ENCODE measurements around the gene TACC2.

- TF ChIP-seq CTCF (IDR thresholded peaks at IDR 0.05) (no peak), POLR2A (IDR thresholded peaks at IDR 0.05) (no peak)
Observed at GRCh38 chr10:122232769-122233168, 243.8 kb downstream of the TACC2 start.
